ENCODE data around the gene ZNF460. TPM values are rescaled to one million over a fixed set of nuclear protein-coding genes. Genes with fewer than 3 reads are reported as not detected.

Gene ZNF460
- total and polyA plus RNA-seq, 2 of the 13 experiments (the other 11 are each of a cell fraction or from before 2014, with no cell fraction given): 14.5 to 44.8 TPM

DNA sequence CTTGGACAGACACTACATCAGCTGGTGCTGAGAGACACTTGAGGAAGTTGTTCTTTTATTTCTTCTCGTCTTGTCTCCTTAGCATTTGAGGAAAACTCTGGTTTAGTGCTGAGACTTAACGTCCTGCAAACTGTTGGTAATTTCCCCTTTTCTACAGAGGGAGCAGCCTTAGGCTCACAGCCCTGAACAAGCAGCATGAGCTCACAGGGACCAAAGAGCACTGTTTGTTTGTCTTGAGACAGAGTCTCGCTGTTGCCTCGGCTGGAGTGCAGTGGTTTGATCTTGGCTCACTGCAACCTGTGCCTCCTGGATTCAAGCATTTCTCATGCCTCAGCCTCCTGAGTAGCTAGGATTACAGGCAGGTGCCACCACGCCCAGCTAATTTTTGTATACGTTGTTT, 34.3 kb upstream of the ZNF460 start (continued):
- TF ChIP-seq RXRB (CRISPR knock-in tag; IDR thresholded peaks at IDR 0.05; ENCODE audit: borderline replicate concordance) (peak; percentile 73), CC2D1A (CRISPR knock-in tag; IDR thresholded peaks at IDR 0.05) (no peak), HOXA3 (CRISPR knock-in tag; IDR thresholded peaks at IDR 0.05) (peak; percentile 55; the same call in 1 of the 2 replicates), MIER2 (CRISPR knock-in tag; IDR thresholded peaks at IDR 0.05) (0 out of 2 replicates have a peak, but pooled peaks have one; percentile 27), ZNF772 (CRISPR knock-in tag; IDR thresholded peaks at IDR 0.05) (no peak), TEAD2 (CRISPR knock-in tag; IDR thresholded peaks at IDR 0.05) (no peak), ZNF678 (CRISPR knock-in tag; IDR thresholded peaks at IDR 0.05) (no peak), TOE1 (CRISPR knock-in tag; IDR thresholded peaks at IDR 0.05) (no peak), JUN (CRISPR knock-in tag; IDR thresholded peaks at IDR 0.05) (peak; percentile 69; the same call in 1 of the 2 replicates), GLI4 (CRISPR knock-in tag; IDR thresholded peaks at IDR 0.05; ENCODE audit: borderline replicate concordance) (no peak), NR2F2 (IDR thresholded peaks at IDR 0.05; ENCODE audit: borderline replicate concordance, low read depth) (no peak), ETV5 (CRISPR knock-in tag; IDR thresholded peaks at IDR 0.05; ENCODE audit: borderline replicate concordance) (no peak; the same call in 1 of the 2 replicates), PCBP2 (optimal IDR thresholded peaks at IDR 0.05; ENCODE audit: low read depth, low read length, poor library complexity, severe bottlenecking) (no peak), ZFX (CRISPR knock-in tag; IDR thresholded peaks at IDR 0.05; ENCODE audit: low read depth) (peak; percentile 24; the same call in 1 of the 2 replicates), ZNF543 (CRISPR knock-in tag; IDR thresholded peaks at IDR 0.05) (no peak), ZNF292 (CRISPR knock-in tag; IDR thresholded peaks at IDR 0.05; ENCODE audit: borderline replicate concordance, low read depth) (peak; percentile 94; the same call in 1 of the 2 replicates), CCDC6 (CRISPR knock-in tag; IDR thresholded peaks at IDR 0.05) (peak; percentile 49; the same call in 1 of the 2 replicates), ZBTB38 (CRISPR knock-in tag; IDR thresholded peaks at IDR 0.05) (no peak), MEF2D (CRISPR knock-in tag; IDR thresholded peaks at IDR 0.05) (peak; percentile 19; the same call in 1 of the 2 replicates), FOXC1 (CRISPR knock-in tag; IDR thresholded peaks at IDR 0.05; ENCODE audit: borderline replicate concordance) (no peak), HNRNPLL (IDR thresholded peaks at IDR 0.05; ENCODE audit: low read depth, low read length, poor library complexity, severe bottlenecking) (no peak), TARDBP (CRISPR knock-in tag; IDR thresholded peaks at IDR 0.05) (no peak), ERF (CRISPR knock-in tag; IDR thresholded peaks at IDR 0.05) (peak; percentile 59; the same call in 1 of the 2 replicates)
- TF ChIP-seq, protein P1, sequence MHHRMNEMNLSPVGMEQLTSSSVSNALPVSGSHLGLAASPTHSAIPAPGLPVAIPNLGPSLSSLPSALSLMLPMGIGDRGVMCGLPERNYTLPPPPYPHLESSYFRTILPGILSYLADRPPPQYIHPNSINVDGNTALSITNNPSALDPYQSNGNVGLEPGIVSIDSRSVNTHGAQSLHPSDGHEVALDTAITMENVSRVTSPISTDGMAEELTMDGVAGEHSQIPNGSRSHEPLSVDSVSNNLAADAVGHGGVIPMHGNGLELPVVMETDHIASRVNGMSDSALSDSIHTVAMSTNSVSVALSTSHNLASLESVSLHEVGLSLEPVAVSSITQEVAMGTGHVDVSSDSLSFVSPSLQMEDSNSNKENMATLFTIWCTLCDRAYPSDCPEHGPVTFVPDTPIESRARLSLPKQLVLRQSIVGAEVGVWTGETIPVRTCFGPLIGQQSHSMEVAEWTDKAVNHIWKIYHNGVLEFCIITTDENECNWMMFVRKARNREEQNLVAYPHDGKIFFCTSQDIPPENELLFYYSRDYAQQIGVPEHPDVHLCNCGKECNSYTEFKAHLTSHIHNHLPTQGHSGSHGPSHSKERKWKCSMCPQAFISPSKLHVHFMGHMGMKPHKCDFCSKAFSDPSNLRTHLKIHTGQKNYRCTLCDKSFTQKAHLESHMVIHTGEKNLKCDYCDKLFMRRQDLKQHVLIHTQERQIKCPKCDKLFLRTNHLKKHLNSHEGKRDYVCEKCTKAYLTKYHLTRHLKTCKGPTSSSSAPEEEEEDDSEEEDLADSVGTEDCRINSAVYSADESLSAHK (CRISPR knock-in tag; IDR thresholded peaks at IDR 0.05; ENCODE audit: borderline replicate concordance): no peak
- TF ChIP-seq, protein P2, sequence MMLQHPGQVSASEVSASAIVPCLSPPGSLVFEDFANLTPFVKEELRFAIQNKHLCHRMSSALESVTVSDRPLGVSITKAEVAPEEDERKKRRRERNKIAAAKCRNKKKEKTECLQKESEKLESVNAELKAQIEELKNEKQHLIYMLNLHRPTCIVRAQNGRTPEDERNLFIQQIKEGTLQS (CRISPR knock-in tag; IDR thresholded peaks at IDR 0.05): 0 out of 2 replicates have a peak, but pooled peaks have one; percentile 47
- TF ChIP-seq, protein P3, sequence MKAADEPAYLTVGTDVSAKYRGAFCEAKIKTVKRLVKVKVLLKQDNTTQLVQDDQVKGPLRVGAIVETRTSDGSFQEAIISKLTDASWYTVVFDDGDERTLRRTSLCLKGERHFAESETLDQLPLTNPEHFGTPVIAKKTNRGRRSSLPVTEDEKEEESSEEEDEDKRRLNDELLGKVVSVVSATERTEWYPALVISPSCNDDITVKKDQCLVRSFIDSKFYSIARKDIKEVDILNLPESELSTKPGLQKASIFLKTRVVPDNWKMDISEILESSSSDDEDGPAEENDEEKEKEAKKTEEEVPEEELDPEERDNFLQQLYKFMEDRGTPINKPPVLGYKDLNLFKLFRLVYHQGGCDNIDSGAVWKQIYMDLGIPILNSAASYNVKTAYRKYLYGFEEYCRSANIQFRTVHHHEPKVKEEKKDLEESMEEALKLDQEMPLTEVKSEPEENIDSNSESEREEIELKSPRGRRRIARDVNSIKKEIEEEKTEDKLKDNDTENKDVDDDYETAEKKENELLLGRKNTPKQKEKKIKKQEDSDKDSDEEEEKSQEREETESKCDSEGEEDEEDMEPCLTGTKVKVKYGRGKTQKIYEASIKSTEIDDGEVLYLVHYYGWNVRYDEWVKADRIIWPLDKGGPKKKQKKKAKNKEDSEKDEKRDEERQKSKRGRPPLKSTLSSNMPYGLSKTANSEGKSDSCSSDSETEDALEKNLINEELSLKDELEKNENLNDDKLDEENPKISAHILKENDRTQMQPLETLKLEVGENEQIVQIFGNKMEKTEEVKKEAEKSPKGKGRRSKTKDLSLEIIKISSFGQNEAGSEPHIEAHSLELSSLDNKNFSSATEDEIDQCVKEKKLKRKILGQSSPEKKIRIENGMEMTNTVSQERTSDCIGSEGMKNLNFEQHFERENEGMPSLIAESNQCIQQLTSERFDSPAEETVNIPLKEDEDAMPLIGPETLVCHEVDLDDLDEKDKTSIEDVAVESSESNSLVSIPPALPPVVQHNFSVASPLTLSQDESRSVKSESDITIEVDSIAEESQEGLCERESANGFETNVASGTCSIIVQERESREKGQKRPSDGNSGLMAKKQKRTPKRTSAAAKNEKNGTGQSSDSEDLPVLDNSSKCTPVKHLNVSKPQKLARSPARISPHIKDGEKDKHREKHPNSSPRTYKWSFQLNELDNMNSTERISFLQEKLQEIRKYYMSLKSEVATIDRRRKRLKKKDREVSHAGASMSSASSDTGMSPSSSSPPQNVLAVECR (CRISPR knock-in tag; IDR thresholded peaks at IDR 0.05; ENCODE audit: borderline replicate concordance): peak; percentile 37; the same call in 1 of the 2 replicates
